NCI-H82 treated with DMSO at 0.1 percent for 48 hours (cell line): ENCODE measurements around the gene KIF9.
"Not testable (repeated sequence)": the region's sequence is repeated elsewhere in the genome, so short reads cannot be mapped to it uniquely, and the experiment has no call there.

Source experiments
- DNase-seq: peaks from one replicate; lab custom pipeline; 2025; ENCODE audit not compliant: unreplicated experiment; lab: John Stamatoyannopoulos, UW

Gene KIF9

GRCh38 chr3:47194994-47195393 is 87.6 kb downstream of the KIF9 start:
- no peak for DNase-seq

- DNase-seq: no peak
These were observed 88.4 kb downstream of the KIF9 start for GRCh38 chr3:47193871-47194859.

GRCh38 chr3:47186285-47186684 is 96.3 kb downstream of the KIF9 start:
- DNase-seq: no peak

- DNase-seq: not testable (repeated sequence)
These were observed 100.9 kb downstream of the KIF9 start for GRCh38 chr3:47181685-47182084.

- not testable (repeated sequence) for DNase-seq
These were observed 102.6 kb downstream of the KIF9 start for GRCh38 chr3:47180011-47180410.
